Natural killer cell (primary cell): Measurements from ENCODE around the gene COL16A1. TPM values are rescaled to one million over a fixed set of nuclear protein-coding genes. Genes with fewer than 3 reads are reported as not detected.

Source experiments
- ATAC-seq, 3 donors: fragments of 150-1000 bp in 2 of 3; fragments of 200-7000 bp in 1 of 3; cut with Tn5 transposase; 1 replicate in 1 of 3; 2 replicates in 2 of 3; pipeline ENCODE4 v1.10.0; 2021; ENCODE audit warnings: mild to moderate bottlenecking in 2 of 3, moderate library complexity in 2 of 3
- DNase-seq, 2 donors: peaks; one replicate each; pipeline versions ENCODE4 v3.0.0 to v3.0.0-alpha.2; 2013 to 2021; ENCODE audit warnings: mixed read lengths in 1 of 2
- H3K27ac ChIP-seq: one replicate; pipeline ENCODE4 v1.5.1; 2013; ENCODE audit warnings: mild to moderate bottlenecking, low read length
- H3K27me3 ChIP-seq: one replicate; pipeline ENCODE4 v1.6.1; 2013; ENCODE audit warnings: low read length; ENCODE audit not compliant: control insufficient read depth, insufficient read depth
- H3K36me3 ChIP-seq: one replicate; pipeline ENCODE4 v1.6.1; 2013; ENCODE audit warnings: low read length; ENCODE audit not compliant: control insufficient read depth, insufficient read depth
- H3K4me1 ChIP-seq: one replicate; pipeline ENCODE4 v1.6.1; 2013; ENCODE audit warnings: low read length; ENCODE audit not compliant: control insufficient read depth, insufficient read depth
- H3K4me3 ChIP-seq: one replicate; pipeline ENCODE4 v1.5.1; 2013; ENCODE audit warnings: low read length
- H3K9me3 ChIP-seq: one replicate; pipeline ENCODE4 v1.6.1; 2013; ENCODE audit warnings: low read length; ENCODE audit not compliant: control insufficient read depth, insufficient read depth
- H3K27ac Mint-ChIP-seq, 2 donors: one replicate each; pipeline ENCODE4 v1.8.0; 2022; ENCODE audit warnings: mild to moderate bottlenecking in 2 of 2, mixed read lengths in 2 of 2, moderate library complexity in 1 of 2
- H3K27me3 Mint-ChIP-seq, 2 donors: one replicate each; pipeline ENCODE4 v1.8.0; 2022; ENCODE audit warnings: low read depth in 2 of 2, mixed read lengths in 2 of 2
- H3K36me3 Mint-ChIP-seq: one replicate; pipeline ENCODE4 v1.8.0; 2022; ENCODE audit warnings: mixed read lengths
- H3K4me1 Mint-ChIP-seq, 2 donors: one replicate each; pipeline ENCODE4 v1.8.0; 2022; ENCODE audit warnings: mixed read lengths in 2 of 2
- H3K4me3 Mint-ChIP-seq: one replicate; pipeline ENCODE4 v1.8.0; 2022; ENCODE audit warnings: mild to moderate bottlenecking, moderate library complexity, mixed read lengths
- H3K9me3 Mint-ChIP-seq, 2 donors: one replicate each; pipeline ENCODE4 v1.8.0; 2022; ENCODE audit warnings: mixed read lengths in 2 of 2
- WGBS: methylation state at CpG from one replicate; pipeline ENCODE4 v1.1.7; 2013; ENCODE audit warnings: missing lambda C conversion rate; ENCODE audit not compliant: insufficient coverage; 5-methylcytosine and 5-hydroxymethylcytosine counted together
- intact Hi-C: fragments of 100-400 bp; cut with micrococcal nuclease; formaldehyde crosslinking; loops from one replicate; pipeline ENCODE4 v1.14.2; 2022
- total RNA-seq, 4 donors: library from RNA; stranded (reverse); fragments of 120-200 nt in 1 of 4; gene quantifications; one replicate each; pipeline versions ENCODE4 v1.2.3 to v1.2.4, GENCODE V29; 2013 to 2022
- TF ChIP-seq, protein P1 (sequence below): fragments of 200-600 bp; IDR thresholded peaks from one replicate; pipeline ENCODE4 v1.8.0; 2022; ENCODE audit warnings: antibody characterized with exemption

The COL16A1 gene
- total RNA-seq, 3 donors from 2014 or later (not counting 1 experiment from before 2014, with no cell fraction given), result 0.14 TPM; not detected in 2

DNA sequence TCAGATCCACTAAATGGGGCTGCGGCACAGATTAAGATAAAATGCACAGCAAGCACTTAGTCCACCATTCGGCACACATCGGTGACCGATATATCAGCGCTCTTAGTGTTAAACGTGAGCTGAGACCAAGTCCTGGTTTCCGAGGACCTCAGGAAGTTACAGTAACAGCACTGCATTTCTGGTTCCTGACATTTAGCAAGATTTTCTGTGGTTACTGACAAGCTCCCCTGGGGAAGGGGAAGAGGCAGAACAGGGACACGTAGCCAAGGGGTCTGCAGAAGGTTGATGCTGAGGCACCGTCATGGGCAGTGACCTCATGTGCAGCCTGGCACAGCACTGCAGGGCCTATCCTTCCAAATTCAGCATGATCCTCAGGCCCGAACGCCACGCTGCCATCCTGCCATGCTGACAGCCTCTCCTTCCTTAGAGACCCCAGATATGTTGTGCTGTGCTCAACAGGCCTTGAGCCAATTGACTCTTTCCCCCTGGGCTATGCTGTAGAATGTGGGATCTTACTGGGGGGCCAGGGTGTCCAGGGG, 45.8 kb downstream of the COL16A1 start:
- TF ChIP-seq, protein P1, sequence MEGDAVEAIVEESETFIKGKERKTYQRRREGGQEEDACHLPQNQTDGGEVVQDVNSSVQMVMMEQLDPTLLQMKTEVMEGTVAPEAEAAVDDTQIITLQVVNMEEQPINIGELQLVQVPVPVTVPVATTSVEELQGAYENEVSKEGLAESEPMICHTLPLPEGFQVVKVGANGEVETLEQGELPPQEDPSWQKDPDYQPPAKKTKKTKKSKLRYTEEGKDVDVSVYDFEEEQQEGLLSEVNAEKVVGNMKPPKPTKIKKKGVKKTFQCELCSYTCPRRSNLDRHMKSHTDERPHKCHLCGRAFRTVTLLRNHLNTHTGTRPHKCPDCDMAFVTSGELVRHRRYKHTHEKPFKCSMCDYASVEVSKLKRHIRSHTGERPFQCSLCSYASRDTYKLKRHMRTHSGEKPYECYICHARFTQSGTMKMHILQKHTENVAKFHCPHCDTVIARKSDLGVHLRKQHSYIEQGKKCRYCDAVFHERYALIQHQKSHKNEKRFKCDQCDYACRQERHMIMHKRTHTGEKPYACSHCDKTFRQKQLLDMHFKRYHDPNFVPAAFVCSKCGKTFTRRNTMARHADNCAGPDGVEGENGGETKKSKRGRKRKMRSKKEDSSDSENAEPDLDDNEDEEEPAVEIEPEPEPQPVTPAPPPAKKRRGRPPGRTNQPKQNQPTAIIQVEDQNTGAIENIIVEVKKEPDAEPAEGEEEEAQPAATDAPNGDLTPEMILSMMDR, result no peak
- Mint-ChIP-seq H3K9me3 (no peaks in the 10 kb centered on the region), H3K27ac (no peak overlapping the region), H3K27me3 (peaks cover 3 to 6% of the 10 kb centered on the region in 2 donors), H3K4me3 (no peak overlapping the region), H3K36me3 (no peaks in the 10 kb centered on the region), H3K4me1 (no peaks in the 10 kb centered on the region)
- no peak for DNase-seq
- 69% methylated on average over 12 of the region's 12 CpGs for WGBS
- intact Hi-C loops, result no loop called here
- no peaks in the 10 kb centered on the region for H3K36me3 ChIP-seq
- H3K9me3 ChIP-seq, result no peaks in the 10 kb centered on the region
- no peaks in the 10 kb centered on the region for H3K4me1 ChIP-seq
- H3K27ac ChIP-seq, result no peak overlapping the region
- ATAC-seq, result no peak
- no peaks in the 10 kb centered on the region for H3K27me3 ChIP-seq
- H3K4me3 ChIP-seq, result no peak overlapping the region

DNA sequence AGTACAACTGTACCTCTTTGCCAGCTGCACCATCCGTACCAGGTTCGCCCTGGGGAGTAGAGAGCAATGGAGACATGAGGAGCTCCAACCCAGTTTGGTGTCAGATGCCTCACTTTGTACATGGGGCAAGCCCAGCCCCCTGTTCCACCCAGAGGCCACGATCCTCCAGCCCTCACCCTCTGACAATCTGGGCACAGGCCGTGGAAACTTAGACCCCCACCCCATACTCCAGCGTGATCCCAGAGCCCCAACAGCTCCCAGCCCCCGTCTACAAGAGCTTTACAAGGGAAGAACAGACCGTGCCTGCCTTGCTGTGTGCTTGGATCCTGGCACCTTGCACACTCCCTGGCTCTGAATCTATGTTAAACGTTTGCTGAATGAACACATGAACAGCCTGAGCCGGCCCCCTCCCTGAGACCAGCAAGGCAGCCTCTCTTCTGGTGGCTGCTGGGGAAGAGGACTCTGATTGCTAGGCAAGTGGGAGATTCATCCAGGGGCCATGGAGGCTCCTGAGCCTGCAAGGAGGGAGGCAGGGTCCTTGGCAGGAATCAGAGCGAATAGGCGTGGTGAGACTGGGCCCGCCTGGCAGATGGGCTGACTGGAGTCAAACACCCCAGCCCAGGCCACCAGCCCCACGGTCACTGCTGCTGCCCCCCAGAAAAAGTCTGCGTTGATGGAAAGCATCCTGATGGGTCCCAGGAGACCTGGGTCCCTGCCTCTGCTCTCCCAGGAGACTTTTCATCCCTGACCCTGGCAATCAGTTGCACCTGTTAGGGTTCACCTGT, 46.6 kb downstream of the COL16A1 start:
- Histone ChIP-seq H3K4me3 (no peak overlapping the region), H3K9me3 (no peaks in the 10 kb centered on the region), H3K4me1 (no peaks in the 10 kb centered on the region), H3K27me3 (no peaks in the 10 kb centered on the region), H3K36me3 (no peaks in the 10 kb centered on the region), H3K27ac (no peak overlapping the region)
- TF ChIP-seq, protein P1, result no peak
- no peak for ATAC-seq
- Mint-ChIP-seq H3K9me3 (no peaks in the 10 kb centered on the region), H3K27me3 (peaks cover 3 to 6% of the 10 kb centered on the region in 2 donors), H3K4me1 (no peaks in the 10 kb centered on the region), H3K4me3 (no peak overlapping the region), H3K27ac (no peak overlapping the region), H3K36me3 (no peaks in the 10 kb centered on the region)
- intact Hi-C loops, result no loop called here
- 85% methylated on average over 14 of the region's 14 CpGs for WGBS
- DNase-seq, result no peak

DNA sequence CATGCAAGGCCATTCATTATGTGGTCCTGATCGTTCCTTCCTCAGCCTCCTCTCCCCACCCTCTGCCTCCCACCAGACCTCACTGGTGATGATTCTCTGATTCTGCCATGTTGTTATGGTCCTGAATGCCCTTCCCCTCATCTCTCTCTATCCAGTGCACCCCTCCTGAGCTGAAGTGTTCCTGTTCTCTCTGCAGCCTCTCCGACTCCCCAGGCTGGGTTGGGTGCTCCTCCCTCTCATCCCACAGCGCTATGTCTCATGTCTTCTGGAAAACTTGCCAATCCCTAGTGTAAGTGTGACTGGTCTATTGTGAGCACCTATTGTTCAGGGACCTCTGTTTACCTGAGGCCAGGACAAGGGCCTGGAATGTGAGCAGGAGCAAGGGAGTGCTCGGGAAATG, 48.1 kb downstream of the COL16A1 start:
- Mint-ChIP-seq H3K27me3 (peaks cover 3 to 6% of the 10 kb centered on the region in 2 donors), H3K27ac (no peak overlapping the region), H3K9me3 (no peaks in the 10 kb centered on the region), H3K36me3 (no peaks in the 10 kb centered on the region), H3K4me1 (no peaks in the 10 kb centered on the region), H3K4me3 (no peak overlapping the region)
- H3K27ac ChIP-seq, result no peak overlapping the region
- ATAC-seq (no peak), DNase-seq (no peak)
- intact Hi-C loops, result no loop called here
- H3K4me3 ChIP-seq, result no peak overlapping the region
- no peaks in the 10 kb centered on the region for H3K27me3 ChIP-seq
- TF ChIP-seq, protein P1, result no peak
- 94% methylated on average over 4 of the region's 4 CpGs for WGBS
- H3K36me3 ChIP-seq, result no peaks in the 10 kb centered on the region
- H3K9me3 ChIP-seq, result no peaks in the 10 kb centered on the region
- no peaks in the 10 kb centered on the region for H3K4me1 ChIP-seq
